K562 (cell line): ENCODE data around the gene WDR46. TPM values are rescaled to one million over a fixed set of nuclear protein-coding genes. Genes with fewer than 3 reads are reported as not detected.
A peak's percentile ranks its signal among the peaks of the same experiment; 100 is the strongest.

Experiments
- CC2D1A ChIP-seq: fragments of 450-650 bp; IDR thresholded peaks from 2 replicates; pipeline ENCODE4 v1.6.1; 2017; ENCODE audit warnings: mild to moderate bottlenecking
- E2F4 ChIP-seq: sonication (generic); formaldehyde crosslinking; IDR thresholded peaks from 2 replicates; pipeline ENCODE4 v1.8.0; 2022; ENCODE audit warnings: mild to moderate bottlenecking, low read depth, missing genetic modification reagents
- EP300 ChIP-seq: IDR thresholded peaks from 2 replicates; pipeline ENCODE4 v1.6.1; 2012; ENCODE audit warnings: low read length, improper control_type of control experiment
- MBD2 ChIP-seq: sonication (generic); IDR thresholded peaks from 2 replicates; pipeline ENCODE4 v1.6.1; 2016; ENCODE audit warnings: low read depth, borderline replicate concordance
- MTF1 ChIP-seq: fragments of 250-450 bp; sonication (Bioruptor Pico); IDR thresholded peaks from 2 replicates; pipeline ENCODE4 v1.9.0; 2021; ENCODE audit warnings: moderate library complexity, mild to moderate bottlenecking, inconsistent platforms, borderline replicate concordance
- NCOA1 ChIP-seq: fragments of 450-650 bp; IDR thresholded peaks from 2 replicates; pipeline ENCODE4 v1.6.1; 2016; ENCODE audit warnings: low read depth
- NFATC3 ChIP-seq: fragments of 450-650 bp; IDR thresholded peaks from 2 replicates; pipeline ENCODE4 v1.6.1; 2017; ENCODE audit warnings: mild to moderate bottlenecking
- OTX1 ChIP-seq: fragments of 450-650 bp; formaldehyde crosslinking; IDR thresholded peaks from 2 replicates; pipeline ENCODE4 v1.4.0; 2022; ENCODE audit warnings: mild to moderate bottlenecking
- PHF8 ChIP-seq: fragments of 200-600 bp; sonication (generic); IDR thresholded peaks from 2 replicates; pipeline ENCODE4 v1.6.1; 2012; ENCODE audit warnings: mixed run types, mild to moderate bottlenecking, inconsistent platforms, low read length, moderate library complexity, borderline replicate concordance
- PPARD ChIP-seq: fragments of 250-450 bp; sonication (Bioruptor Pico); IDR thresholded peaks from 2 replicates; pipeline ENCODE4 v1.8.0; 2022; ENCODE audit warnings: inconsistent platforms, mild to moderate bottlenecking, moderate library complexity
- RB1 ChIP-seq: fragments of 450-650 bp; IDR thresholded peaks from 2 replicates; pipeline ENCODE4 v1.6.1; 2017; ENCODE audit warnings: low read depth, mild to moderate bottlenecking
- STAG1 ChIP-seq: sonication (generic); formaldehyde crosslinking; IDR thresholded peaks from 2 replicates; pipeline ENCODE4 v1.5.0; 2020; ENCODE audit warnings: missing genetic modification reagents, borderline replicate concordance
- TAF7 ChIP-seq: fragments of 450-650 bp; IDR thresholded peaks from 2 replicates; pipeline ENCODE4 v1.6.1; 2016; ENCODE audit warnings: missing genetic modification characterization, missing compliant biosample characterization
- THRAP3 ChIP-seq: fragments of 450-650 bp; IDR thresholded peaks from 2 replicates; pipeline ENCODE4 v1.6.1; 2016; ENCODE audit warnings: mild to moderate bottlenecking, inconsistent platforms, borderline replicate concordance
- THRB ChIP-seq: fragments of 450-650 bp; formaldehyde crosslinking; conservative IDR thresholded peaks from 2 replicates; pipeline ENCODE4 v1.4.0; 2022; ENCODE audit warnings: mild to moderate bottlenecking, missing genetic modification characterization
- USF2 ChIP-seq: sonication (generic); formaldehyde crosslinking; IDR thresholded peaks from 2 replicates; pipeline ENCODE4 v1.5.0; 2020; ENCODE audit warnings: missing genetic modification reagents
- ZBTB7A ChIP-seq: IDR thresholded peaks from 2 replicates; pipeline ENCODE4 v1.6.1; 2011; ENCODE audit warnings: low read depth, mild to moderate bottlenecking, low read length, moderate library complexity, borderline replicate concordance; ENCODE audit not compliant: control insufficient read depth
- ZFP91 ChIP-seq: sonication (generic); formaldehyde crosslinking; IDR thresholded peaks from 2 replicates; pipeline ENCODE4 v1.8.0; 2022; ENCODE audit warnings: mild to moderate bottlenecking, missing genetic modification reagents
- ZFPM2 ChIP-seq: fragments of 250-450 bp; sonication (Bioruptor Pico); IDR thresholded peaks from 2 replicates; pipeline ENCODE4 v1.5.1; 2022; ENCODE audit warnings: mild to moderate bottlenecking
- ZNF282 ChIP-seq: sonication (generic); formaldehyde crosslinking; IDR thresholded peaks from 2 replicates; pipeline ENCODE4 v1.8.1; 2023; ENCODE audit warnings: missing genetic modification reagents
- ZNF311 ChIP-seq: fragments of 250-450 bp; sonication (Bioruptor Pico); IDR thresholded peaks from 2 replicates; pipeline ENCODE4 v1.4.0; 2020; ENCODE audit warnings: mild to moderate bottlenecking, moderate library complexity
- ZNF740 ChIP-seq, 3 experiments: fragments of 200-800 bp in 1 of 3; sonication (Bioruptor generic) in 1 of 3; sonication (generic) in 1 of 3; formaldehyde crosslinking in 1 of 3; IDR thresholded peaks; 2 replicates each; pipeline versions ENCODE4 v1.6.1 to v1.8.0; 2016 to 2022; ENCODE audit warnings: mild to moderate bottlenecking in 2 of 3, missing compliant biosample characterization in 2 of 3, missing genetic modification characterization in 2 of 3, missing genetic modification reagents in 1 of 3
- ZSCAN32 ChIP-seq: fragments of 450-650 bp; formaldehyde crosslinking; IDR thresholded peaks from 2 replicates; pipeline ENCODE4 v1.4.0; 2020; ENCODE audit warnings: mild to moderate bottlenecking, moderate library complexity
- polyA plus RNA-seq, 8 experiments: library from polyadenylated mRNA; depleted of rRNA in 4 of 8; stranded (reverse) in 5 of 8; unstranded in 3 of 8; fragments of >200 nt; fragmentation: Nextera tagmentation in 2 of 8; fragmentation: Illumina TruSeq in 1 of 8; extraction: Ambion mirVana in 2 of 8; extraction: Trizol in 1 of 8; gene quantifications; 2 replicates each; pipeline versions ENCODE4 v1.2.1 to v1.2.3, GENCODE V29; 2011 to 2014; ENCODE audit warnings: inconsistent platforms in 1 of 8, missing spikeins in 1 of 8
- total RNA-seq, 7 experiments: library from RNA; depleted of rRNA in 6 of 7; stranded (reverse); fragments of >200 nt in 6 of 7; fragmentation: Illumina TruSeq in 2 of 7; extraction: Trizol in 2 of 7; gene quantifications; 2 replicates each; pipeline versions ENCODE4 v1.2.1 to v1.2.3, GENCODE V29; 2011 to 2021; ENCODE audit warnings: low replicate concordance in 1 of 7

Gene WDR46
- total and polyA plus RNA-seq, 9 of the 15 experiments (the other 6 are each of a cell fraction or from before 2014, with no cell fraction given): 8.9 to 146 (median 93.1) TPM

GRCh38 chr6:33299237-33299944 is 10.4 kb upstream of the WDR46 start (continued):
- TF ChIP-seq USF2 (CRISPR knock-in tag): no peak
- TF ChIP-seq ZFP91 (CRISPR knock-in tag): no peak
- TF ChIP-seq ZNF282 (CRISPR knock-in tag): 0 out of 2 replicates have a peak, but pooled peaks have one; percentile 14
- no peak for TF ChIP-seq STAG1 (CRISPR knock-in tag)
- TF ChIP-seq NFATC3: no peak
- peak; percentile 45 for TF ChIP-seq CC2D1A
- no peak for TF ChIP-seq ZNF311 (CRISPR knock-in tag)
- no peak for TF ChIP-seq THRB
- TF ChIP-seq ZBTB7A: peak; percentile 12; the same call in 1 of the 2 replicates
- peak; percentile 79 for TF ChIP-seq THRAP3
- TF ChIP-seq ZFPM2: 0 out of 2 replicates have a peak, but pooled peaks have one; percentile 62
- peak; percentile 56 for TF ChIP-seq RB1
- no peak for TF ChIP-seq PPARD (CRISPR knock-in tag)
- peak; percentile 58; the same call in 1 of the 2 replicates for TF ChIP-seq ZSCAN32 (CRISPR knock-in tag)
- peak; percentile 76; the same call in 1 of the 2 replicates for TF ChIP-seq MBD2
- peak; percentile 6; the same call in 1 of the 2 replicates for TF ChIP-seq OTX1 (CRISPR knock-in tag)
- peak; percentile 46 for TF ChIP-seq EP300
- peak; percentile 36; the same call in 1 of the 2 replicates for TF ChIP-seq TAF7 (tag)
- TF ChIP-seq ZNF740 (CRISPR knock-in tag; IDR thresholded peaks at IDR 0.05): peak; percentile 79
- TF ChIP-seq ZNF740 (tag; IDR thresholded peaks at IDR 0.05): no peak; a peak in 1 of 4 replicates
- TF ChIP-seq PHF8: peak; percentile 79; the same call in 1 of the 2 replicates
- no peak for TF ChIP-seq MTF1 (CRISPR knock-in tag)
- TF ChIP-seq E2F4 (CRISPR knock-in tag): no peak
- TF ChIP-seq NCOA1: peak; percentile 38; the same call in 1 of the 2 replicates
